Measurements from ENCODE around the gene LMBRD1.
"Not testable (repeated sequence)": the region's sequence is repeated elsewhere in the genome, so short reads cannot be mapped to it uniquely, and the experiment has no call there.

Gene LMBRD1

GRCh38 chr6:69827276-69827893 lies 30.6 kb upstream of the LMBRD1 start:
- ChIA-PET POLR2A (no interaction called here), CTCF (no interaction called here)
- TF ChIP-seq ZNF384 (IDR thresholded peaks at IDR 0.05) (no peak), BHLHE40 (IDR thresholded peaks at IDR 0.05; ENCODE audit: borderline replicate concordance) (no peak), SUZ12 (IDR thresholded peaks at IDR 0.05) (no peak), CTBP1 (IDR thresholded peaks at IDR 0.05; ENCODE audit: borderline replicate concordance) (no peak), LEF1 (IDR thresholded peaks at IDR 0.05; ENCODE audit: borderline replicate concordance) (no peak), FOXA1 (IDR thresholded peaks at IDR 0.05) (no peak), PKNOX1 (IDR thresholded peaks at IDR 0.05) (no peak), ELF4 (IDR thresholded peaks at IDR 0.05) (no peak), HDGF (IDR thresholded peaks at IDR 0.05; ENCODE audit: borderline replicate concordance) (no peak), FOXM1 (IDR thresholded peaks at IDR 0.05; ENCODE audit: borderline replicate concordance) (no peak)
- no peak for DNase-seq (ENCODE audit: extremely low spot score)

GRCh38 chr6:69825904-69826303 lies 29.1 kb upstream of the LMBRD1 start:
- TF ChIP-seq FOXK2 (IDR thresholded peaks at IDR 0.05) (no peak), ARNT (IDR thresholded peaks at IDR 0.05) (no peak), LEF1 (IDR thresholded peaks at IDR 0.05; ENCODE audit: borderline replicate concordance) (no peak), SP1 (IDR thresholded peaks at IDR 0.05) (no peak), NFRKB (IDR thresholded peaks at IDR 0.05) (no peak), FOXM1 (IDR thresholded peaks at IDR 0.05; ENCODE audit: borderline replicate concordance) (no peak), HDGF (IDR thresholded peaks at IDR 0.05; ENCODE audit: borderline replicate concordance) (no peak), TARDBP (IDR thresholded peaks at IDR 0.05) (no peak), BHLHE40 (IDR thresholded peaks at IDR 0.05; ENCODE audit: borderline replicate concordance) (no peak), ZNF384 (IDR thresholded peaks at IDR 0.05) (no peak), ELF4 (IDR thresholded peaks at IDR 0.05) (no peak), PKNOX1 (IDR thresholded peaks at IDR 0.05) (no peak), FOXA1 (IDR thresholded peaks at IDR 0.05) (no peak)
- no peak for DNase-seq (ENCODE audit: extremely low spot score)
- ChIA-PET CTCF (no interaction called here), POLR2A (no interaction called here)

GRCh38 chr6:69824355-69824754 lies 27.5 kb upstream of the LMBRD1 start:
- POLR2A ChIA-PET; DNase-seq (ENCODE audit: extremely low spot score); CTCF ChIA-PET: not testable (repeated sequence)

GRCh38 chr6:69820438-69820837 lies 23.6 kb upstream of the LMBRD1 start:
- TF ChIP-seq HDGF (IDR thresholded peaks at IDR 0.05; ENCODE audit: borderline replicate concordance), result no peak
- TF ChIP-seq ARNT (IDR thresholded peaks at IDR 0.05), result no peak
- no peak for TF ChIP-seq BHLHE40 (IDR thresholded peaks at IDR 0.05; ENCODE audit: borderline replicate concordance)
- no peak for TF ChIP-seq TARDBP (IDR thresholded peaks at IDR 0.05)
- TF ChIP-seq FOXM1 (IDR thresholded peaks at IDR 0.05; ENCODE audit: borderline replicate concordance), result no peak
- TF ChIP-seq CTBP1 (IDR thresholded peaks at IDR 0.05; ENCODE audit: borderline replicate concordance), result no peak
- no peak for TF ChIP-seq SUZ12 (IDR thresholded peaks at IDR 0.05)
- POLR2A ChIA-PET, result no interaction called here
- DNase-seq (ENCODE audit: extremely low spot score), result no peak
- CTCF ChIA-PET, result interaction anchor here (0.6 kb wide), 1 partner anchor 448 kb away, joined by 4 read pairs; no protein-coding TSS in a partner anchor

GRCh38 chr6:69820018-69820417 lies 23.2 kb upstream of the LMBRD1 start:
- DNase-seq (ENCODE audit: extremely low spot score), result no peak
- no peak for TF ChIP-seq ZNF384 (IDR thresholded peaks at IDR 0.05)
- TF ChIP-seq FOXK2 (IDR thresholded peaks at IDR 0.05), result no peak
- TF ChIP-seq FOXM1 (IDR thresholded peaks at IDR 0.05; ENCODE audit: borderline replicate concordance), result no peak
- no peak for TF ChIP-seq PKNOX1 (IDR thresholded peaks at IDR 0.05)
- no peak for TF ChIP-seq LEF1 (IDR thresholded peaks at IDR 0.05; ENCODE audit: borderline replicate concordance)
- ChIA-PET POLR2A (no interaction called here), CTCF (interaction anchor here (0.6 kb wide), 1 partner anchor 448 kb away, joined by 4 read pairs; no protein-coding TSS in a partner anchor)

- ChIA-PET POLR2A (no interaction called here), CTCF (interaction anchor here (0.9 kb wide), 1 partner anchor 23 kb away, joined by 3 read pairs; no protein-coding TSS in a partner anchor)
- no peak for TF ChIP-seq ZNF384 (IDR thresholded peaks at IDR 0.05)
- no peak for TF ChIP-seq FOXM1 (IDR thresholded peaks at IDR 0.05; ENCODE audit: borderline replicate concordance)
- no peak for TF ChIP-seq FOXA1 (IDR thresholded peaks at IDR 0.05)
- no peak for TF ChIP-seq FOXK2 (IDR thresholded peaks at IDR 0.05)
- TF ChIP-seq BHLHE40 (IDR thresholded peaks at IDR 0.05; ENCODE audit: borderline replicate concordance), result no peak
- no peak for TF ChIP-seq LEF1 (IDR thresholded peaks at IDR 0.05; ENCODE audit: borderline replicate concordance)
- DNase-seq (ENCODE audit: extremely low spot score), result no peak
Measured at GRCh38 chr6:69819138-69819537, 22.3 kb upstream of the LMBRD1 start.

GRCh38 chr6:69818223-69818930 lies 21.6 kb upstream of the LMBRD1 start:
- TF ChIP-seq ARNT (IDR thresholded peaks at IDR 0.05), result no peak
- no peak for TF ChIP-seq ZNF384 (IDR thresholded peaks at IDR 0.05)
- no peak for TF ChIP-seq FOXA1 (IDR thresholded peaks at IDR 0.05)
- no peak for TF ChIP-seq BHLHE40 (IDR thresholded peaks at IDR 0.05; ENCODE audit: borderline replicate concordance)
- TF ChIP-seq LEF1 (IDR thresholded peaks at IDR 0.05; ENCODE audit: borderline replicate concordance), result no peak
- no peak for TF ChIP-seq PKNOX1 (IDR thresholded peaks at IDR 0.05)
- TF ChIP-seq NFRKB (IDR thresholded peaks at IDR 0.05), result no peak
- no peak for TF ChIP-seq TARDBP (IDR thresholded peaks at IDR 0.05)
- no peak for TF ChIP-seq ELF4 (IDR thresholded peaks at IDR 0.05)
- no peak for TF ChIP-seq CTBP1 (IDR thresholded peaks at IDR 0.05; ENCODE audit: borderline replicate concordance)
- no peak for TF ChIP-seq FOXK2 (IDR thresholded peaks at IDR 0.05)
- no peak for TF ChIP-seq L3MBTL2 (conservative IDR thresholded peaks at IDR 0.05)
- TF ChIP-seq FOXM1 (IDR thresholded peaks at IDR 0.05; ENCODE audit: borderline replicate concordance), result no peak
- TF ChIP-seq SUZ12 (IDR thresholded peaks at IDR 0.05), result no peak
- TF ChIP-seq HDGF (IDR thresholded peaks at IDR 0.05; ENCODE audit: borderline replicate concordance), result no peak
- TF ChIP-seq SP1 (IDR thresholded peaks at IDR 0.05), result no peak
- DNase-seq (ENCODE audit: extremely low spot score), result no peak
- ChIA-PET POLR2A (no interaction called here), CTCF (interaction anchor here (0.7 to 0.9 kb wide), 2 partner anchors 22 to 43 kb away, joined by 3 to 4 read pairs; no protein-coding TSS in a partner anchor)
